RWPE2 (cell line): ENCODE measurements around the gene ADAM12.

Experiments used
- ATAC-seq: fragments of 200-7000 bp; cut with Tn5 transposase; 3 replicates; pipeline ENCODE4 v1.9.1; 2021; ENCODE audit warnings: low read depth
- DNase-seq: peaks from one replicate; pipeline ENCODE4 v3.0.0-alpha.2; 2020; ENCODE audit warnings: low spot score
- H3K27ac ChIP-seq: fragments of 450-650 bp; 2 replicates; pipeline ENCODE4 v1.5.1; 2017; ENCODE audit warnings: mild to moderate bottlenecking; ENCODE audit not compliant: poor library complexity, severe bottlenecking
- H3K27me3 ChIP-seq: fragments of 250-450 bp; sonication (Bioruptor Pico); 2 replicates; pipeline ENCODE4 v1.5.1; 2021; ENCODE audit warnings: mild to moderate bottlenecking, moderate library complexity; ENCODE audit not compliant: insufficient read depth, poor library complexity, severe bottlenecking
- H3K36me3 ChIP-seq: fragments of 250-450 bp; sonication (Bioruptor Pico); 2 replicates; pipeline ENCODE4 v1.5.1; 2020; ENCODE audit warnings: low read depth, mild to moderate bottlenecking, moderate library complexity
- H3K4me1 ChIP-seq: fragments of 250-450 bp; sonication (Bioruptor Pico); 2 replicates; pipeline ENCODE4 v1.5.1; 2021; ENCODE audit warnings: mild to moderate bottlenecking, moderate library complexity; ENCODE audit not compliant: insufficient read depth, poor library complexity, severe bottlenecking
- H3K4me3 ChIP-seq: fragments of 250-450 bp; sonication (Bioruptor Pico); 2 replicates; pipeline ENCODE4 v1.5.1; 2021; ENCODE audit warnings: mild to moderate bottlenecking, moderate library complexity; ENCODE audit not compliant: severe bottlenecking
- H3K9me3 ChIP-seq: fragments of 250-450 bp; sonication (Bioruptor Pico); 2 replicates; pipeline ENCODE4 v1.5.1; 2021; ENCODE audit warnings: mild to moderate bottlenecking, moderate library complexity; ENCODE audit not compliant: severe bottlenecking
- TF ChIP-seq, protein P1 (sequence below): fragments of 450-650 bp; IDR thresholded peaks from one replicate; pipeline ENCODE4 v1.5.1; 2017; ENCODE audit warnings: mild to moderate bottlenecking, moderate library complexity; ENCODE audit not compliant: poor library complexity, severe bottlenecking

ADAM12 gene

GRCh38 chr10:126432507-126432906, 44.2 kb upstream of the ADAM12 start:
- ATAC-seq: no peak
- no peaks in the 10 kb centered on the region for H3K9me3 ChIP-seq
- TF ChIP-seq, protein P1, sequence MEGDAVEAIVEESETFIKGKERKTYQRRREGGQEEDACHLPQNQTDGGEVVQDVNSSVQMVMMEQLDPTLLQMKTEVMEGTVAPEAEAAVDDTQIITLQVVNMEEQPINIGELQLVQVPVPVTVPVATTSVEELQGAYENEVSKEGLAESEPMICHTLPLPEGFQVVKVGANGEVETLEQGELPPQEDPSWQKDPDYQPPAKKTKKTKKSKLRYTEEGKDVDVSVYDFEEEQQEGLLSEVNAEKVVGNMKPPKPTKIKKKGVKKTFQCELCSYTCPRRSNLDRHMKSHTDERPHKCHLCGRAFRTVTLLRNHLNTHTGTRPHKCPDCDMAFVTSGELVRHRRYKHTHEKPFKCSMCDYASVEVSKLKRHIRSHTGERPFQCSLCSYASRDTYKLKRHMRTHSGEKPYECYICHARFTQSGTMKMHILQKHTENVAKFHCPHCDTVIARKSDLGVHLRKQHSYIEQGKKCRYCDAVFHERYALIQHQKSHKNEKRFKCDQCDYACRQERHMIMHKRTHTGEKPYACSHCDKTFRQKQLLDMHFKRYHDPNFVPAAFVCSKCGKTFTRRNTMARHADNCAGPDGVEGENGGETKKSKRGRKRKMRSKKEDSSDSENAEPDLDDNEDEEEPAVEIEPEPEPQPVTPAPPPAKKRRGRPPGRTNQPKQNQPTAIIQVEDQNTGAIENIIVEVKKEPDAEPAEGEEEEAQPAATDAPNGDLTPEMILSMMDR: no peak
- no peaks in the 10 kb centered on the region for H3K36me3 ChIP-seq
- no peaks in the 10 kb centered on the region for H3K27me3 ChIP-seq
- DNase-seq: no peak
- H3K4me1 ChIP-seq: peaks cover 10% of the 10 kb centered on the region
- no peak overlapping the region for H3K4me3 ChIP-seq
- no peak overlapping the region for H3K27ac ChIP-seq

DNA sequence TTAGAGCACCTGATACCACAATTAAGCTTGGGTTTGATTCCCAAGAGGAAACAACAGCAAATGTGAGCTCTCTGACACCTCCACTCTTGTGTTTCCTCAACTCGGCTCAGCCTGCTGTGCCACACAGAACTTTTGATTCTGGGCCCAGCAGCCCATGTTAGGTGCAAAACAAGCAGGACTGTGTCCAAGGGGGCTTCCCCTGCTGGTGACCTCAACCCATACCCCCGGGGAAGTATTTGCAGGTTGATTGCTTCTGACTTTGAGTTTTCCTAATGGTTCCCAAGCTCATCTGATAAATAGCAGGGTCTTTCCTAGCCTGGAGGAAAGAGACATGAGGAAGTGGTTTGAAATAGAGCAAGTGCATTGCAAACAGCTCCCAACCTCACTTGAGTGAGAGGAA, 43.5 kb upstream of the ADAM12 start:
- Histone ChIP-seq H3K27me3 (no peaks in the 10 kb centered on the region), H3K4me3 (no peak overlapping the region), H3K9me3 (no peaks in the 10 kb centered on the region), H3K27ac (no peak overlapping the region), H3K36me3 (no peaks in the 10 kb centered on the region), H3K4me1 (peaks cover 10% of the 10 kb centered on the region)
- ATAC-seq (no peak), DNase-seq (no peak)
- TF ChIP-seq, protein P1: no peak

DNA sequence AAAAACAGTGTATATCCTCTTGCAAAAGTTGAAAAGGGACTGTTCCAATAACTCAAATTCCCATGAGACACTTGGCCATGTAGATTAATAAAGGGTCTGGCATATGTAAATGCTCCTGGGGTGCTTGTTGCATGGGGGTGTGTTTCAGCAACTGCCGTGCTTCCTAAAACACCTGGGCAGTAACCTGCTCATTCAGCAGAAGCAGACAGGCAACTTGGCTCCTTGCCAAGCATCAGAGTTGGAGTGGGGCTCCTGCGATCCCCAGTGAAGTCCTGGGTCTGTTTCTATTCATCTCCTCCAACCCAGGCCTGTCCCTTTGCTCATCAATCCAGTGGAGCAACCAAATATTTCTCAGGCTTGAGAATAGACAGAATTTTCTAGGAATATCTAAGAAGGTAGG, 42.2 kb upstream of the ADAM12 start:
- peaks cover 10% of the 10 kb centered on the region for H3K4me1 ChIP-seq
- no peaks in the 10 kb centered on the region for H3K9me3 ChIP-seq
- H3K36me3 ChIP-seq: no peaks in the 10 kb centered on the region
- no peak overlapping the region for H3K27ac ChIP-seq
- H3K4me3 ChIP-seq: no peak overlapping the region
- ATAC-seq: no peak
- no peaks in the 10 kb centered on the region for H3K27me3 ChIP-seq
- no peak for DNase-seq
- TF ChIP-seq, protein P1: no peak

GRCh38 chr10:126429275-126429674, 41.0 kb upstream of the ADAM12 start:
- Histone ChIP-seq H3K27me3 (no peaks in the 10 kb centered on the region), H3K4me1 (peaks cover 10% of the 10 kb centered on the region), H3K27ac (no peak overlapping the region), H3K9me3 (no peaks in the 10 kb centered on the region), H3K36me3 (no peaks in the 10 kb centered on the region), H3K4me3 (no peak overlapping the region)
- TF ChIP-seq, protein P1: no peak
- ATAC-seq: no peak
- no peak for DNase-seq

DNA sequence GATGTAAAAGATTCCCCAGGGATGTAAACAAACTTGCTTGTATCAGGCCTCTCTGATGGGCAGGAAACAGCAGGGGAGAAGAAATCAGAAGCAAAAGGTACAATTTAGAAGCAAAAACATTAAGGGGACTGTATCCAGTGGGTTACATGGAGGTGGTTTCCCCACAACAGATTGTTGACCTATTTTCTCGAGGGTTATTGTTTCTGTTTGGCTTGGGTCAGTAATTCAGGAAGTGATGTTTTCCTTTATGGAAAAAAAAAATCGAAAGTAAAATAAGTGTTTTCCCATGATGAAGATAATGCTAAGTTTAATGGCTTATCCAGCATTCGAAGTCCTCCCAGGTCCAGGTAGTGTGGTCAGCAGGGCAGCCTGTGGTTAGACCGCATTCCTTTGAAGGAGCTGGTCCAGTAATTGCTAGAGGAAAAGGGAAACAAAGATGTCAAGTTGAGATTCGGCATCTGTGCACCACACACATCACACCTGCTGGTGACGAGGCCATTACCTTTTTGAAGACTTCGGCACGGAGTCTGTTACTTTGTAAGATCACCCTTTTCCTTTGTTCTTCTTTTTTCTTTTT, 37.3 kb upstream of the ADAM12 start:
- DNase-seq (no peak), ATAC-seq (no peak)
- no peak overlapping the region for H3K4me3 ChIP-seq
- peaks cover 14% of the 10 kb centered on the region for H3K4me1 ChIP-seq
- H3K36me3 ChIP-seq: no peaks in the 10 kb centered on the region
- no peaks in the 10 kb centered on the region for H3K27me3 ChIP-seq
- H3K9me3 ChIP-seq: peaks cover 8% of the 10 kb centered on the region
- H3K27ac ChIP-seq: no peak overlapping the region
- TF ChIP-seq, protein P1: no peak
